ENCODE measurements around the gene CNOT2.

Gene CNOT2

DNA sequence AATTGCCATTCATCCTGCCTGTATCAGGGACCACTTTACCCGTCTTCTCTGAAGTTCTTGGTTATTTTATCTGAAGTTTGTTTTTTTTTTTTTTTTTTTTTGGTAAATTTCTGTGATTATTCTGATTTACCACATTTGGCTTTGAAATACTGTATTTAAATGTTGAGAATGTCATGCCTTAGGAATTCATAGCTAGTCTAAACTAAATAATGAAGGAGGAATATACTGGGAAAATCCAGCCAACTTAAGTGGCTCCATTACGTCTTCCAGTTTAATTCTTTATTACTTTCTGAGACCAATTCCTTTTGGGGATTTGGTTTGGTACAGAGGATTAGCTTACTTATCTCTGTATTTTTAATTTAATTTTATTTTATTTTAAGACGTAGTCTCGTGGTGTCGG, 62.6 kb downstream of the CNOT2 start:
- no peak for DNase-seq

DNA sequence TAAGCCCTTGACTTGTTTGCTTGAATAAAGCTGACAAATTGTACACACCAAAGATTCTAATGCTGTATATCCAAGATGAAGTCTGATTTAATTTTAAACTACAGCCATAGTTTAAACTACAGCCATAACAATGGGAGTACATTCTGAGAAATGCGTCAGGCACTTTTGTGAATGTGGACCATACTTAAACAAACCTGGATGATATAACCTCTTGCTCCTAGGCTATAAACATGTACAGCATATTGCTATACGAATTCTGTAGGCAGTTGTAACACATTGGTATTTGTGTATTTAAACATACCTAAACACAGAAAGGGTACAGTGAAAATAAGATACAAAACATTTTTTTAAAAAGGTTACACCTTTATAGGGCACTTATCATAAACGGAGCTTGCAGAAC, 63.4 kb downstream of the CNOT2 start:
- no peak for DNase-seq

GRCh38 chr12:70307868-70308267, 64.6 kb downstream of the CNOT2 start:
- no peak for DNase-seq

- no peak for DNase-seq
Measured at GRCh38 chr12:70309348-70309747, 66.1 kb downstream of the CNOT2 start.

DNA sequence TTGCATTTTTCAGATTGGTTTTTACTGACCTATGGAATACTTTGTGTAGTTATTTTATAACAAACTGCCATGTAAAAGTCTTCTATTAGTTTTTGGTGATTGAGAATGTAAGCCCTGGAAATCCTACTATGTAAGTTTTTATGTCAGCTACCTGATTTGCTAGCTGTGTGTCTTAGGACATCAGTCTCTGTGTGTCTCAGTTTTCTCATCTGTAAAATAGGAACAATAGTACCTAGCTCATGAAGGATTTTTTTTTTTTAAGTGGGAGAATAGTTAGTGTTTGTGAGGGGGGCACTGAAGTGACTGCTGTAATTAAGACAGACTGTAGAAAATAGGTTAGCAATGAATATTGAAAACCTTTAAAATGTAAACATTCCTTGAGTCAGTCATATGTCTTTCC, 70.9 kb downstream of the CNOT2 start:
- DNase-seq = no peak

DNA sequence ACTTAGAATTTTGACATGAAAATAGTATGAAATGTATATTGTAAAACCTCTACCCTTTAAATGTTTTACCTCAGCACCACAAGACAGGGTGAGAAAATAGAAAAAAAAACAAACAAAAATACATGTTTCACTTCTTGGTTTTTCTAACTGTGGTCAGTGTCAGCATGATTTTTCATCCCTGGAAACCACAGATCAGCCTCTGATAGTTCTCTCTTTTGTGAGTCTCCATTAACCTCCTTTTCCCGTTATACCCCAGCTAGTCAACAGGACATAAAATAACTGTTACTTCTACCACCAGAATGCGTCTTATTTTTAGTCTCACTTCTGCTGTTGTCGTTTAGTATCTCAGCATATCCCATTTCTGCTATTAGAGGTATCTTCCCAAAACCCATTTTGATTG, 74.5 kb downstream of the CNOT2 start:
- no peak for DNase-seq

- DNase-seq = no peak
Measured at GRCh38 chr12:70319605-70320004, 76.4 kb downstream of the CNOT2 start.

GRCh38 chr12:70321191-70321590, 78.0 kb downstream of the CNOT2 start:
- no peak for DNase-seq

DNA sequence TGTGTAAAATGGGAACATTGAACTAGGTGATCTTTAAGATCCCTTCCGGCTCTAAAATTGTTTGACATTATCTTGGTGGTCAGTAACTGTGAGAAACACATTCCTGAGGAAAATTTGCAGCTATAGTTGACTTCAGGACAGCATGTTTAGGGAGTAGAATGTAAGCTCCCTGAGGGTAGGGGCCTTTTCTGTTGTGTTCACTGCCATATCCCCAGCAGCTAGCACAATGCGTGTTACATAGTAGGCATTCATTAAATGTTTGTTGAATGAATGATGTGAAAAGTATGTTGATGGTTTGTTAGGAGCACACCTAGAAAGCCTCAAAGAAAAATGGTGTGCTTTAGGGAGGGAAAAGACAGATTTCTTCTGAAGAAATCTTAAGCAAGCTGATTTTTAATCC, 84.3 kb downstream of the CNOT2 start:
- DNase-seq = no peak

DNA sequence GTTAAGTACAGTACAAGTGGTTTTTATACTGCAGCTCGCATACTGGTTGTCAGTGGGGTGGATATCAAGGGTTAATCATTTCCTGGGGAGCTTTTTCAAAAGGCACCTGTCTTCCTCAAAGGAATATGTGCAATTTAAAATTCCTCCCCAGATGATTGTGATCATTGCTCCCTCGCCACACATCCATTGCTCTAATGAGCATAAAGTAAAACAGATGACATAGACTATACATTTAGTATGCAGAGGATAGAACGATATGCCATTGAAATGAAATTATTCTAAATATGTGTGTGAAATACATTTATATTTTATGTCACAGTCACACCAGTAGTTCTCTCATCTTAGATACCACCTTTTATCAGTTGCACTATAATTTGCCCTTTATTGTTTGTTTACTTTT, 86.5 kb downstream of the CNOT2 start:
- no peak for DNase-seq

GRCh38 chr12:70330158-70330557, 86.9 kb downstream of the CNOT2 start:
- DNase-seq = no peak

DNA sequence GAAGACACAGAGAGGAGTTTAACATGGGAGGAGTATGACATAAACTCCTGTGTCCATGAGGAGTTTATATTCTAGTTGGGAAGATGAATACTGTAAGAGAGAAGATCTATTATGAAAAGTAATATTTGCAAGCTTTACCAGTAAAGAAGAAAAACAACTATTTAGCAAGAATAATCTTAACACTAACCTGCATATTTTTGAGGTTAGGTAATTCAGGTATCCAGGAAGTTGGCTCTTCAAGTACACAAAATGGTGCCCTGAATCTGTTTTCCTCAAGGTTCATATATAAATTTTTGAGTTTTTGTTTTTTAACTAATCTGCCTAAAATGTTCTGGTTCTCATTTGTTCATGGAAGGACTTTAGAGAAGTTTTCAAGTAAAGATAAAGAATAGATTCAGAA, 89.0 kb downstream of the CNOT2 start:
- no peak for DNase-seq

DNA sequence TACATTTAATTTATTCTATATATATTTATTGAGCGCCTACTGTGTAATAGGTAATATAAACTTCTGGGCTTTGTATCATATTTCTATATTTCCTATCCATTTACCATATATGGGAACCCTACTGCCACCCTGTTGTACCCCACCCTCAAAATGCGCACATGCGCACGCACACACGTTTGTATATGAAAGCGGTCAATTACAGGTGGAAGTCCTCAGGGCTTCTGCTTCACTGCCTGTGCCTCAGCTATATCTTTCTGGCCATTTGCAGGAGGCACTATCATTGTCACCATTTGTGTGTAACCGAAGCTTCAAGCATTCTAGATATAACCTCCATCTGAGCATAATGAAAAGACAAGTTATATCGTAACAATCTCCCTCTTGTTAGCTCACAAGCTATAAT, 91.5 kb downstream of the CNOT2 start:
- no peak for DNase-seq

GRCh38 chr12:70338531-70338930, 95.3 kb downstream of the CNOT2 start:
- no peak for DNase-seq

- DNase-seq = no peak
Measured at GRCh38 chr12:70351076-70351475, 107.8 kb downstream of the CNOT2 start.

GRCh38 chr12:70353780-70354660, 110.8 kb downstream of the CNOT2 start:
- DNase-seq = no peak

GRCh38 chr12:70354787-70355186, 111.6 kb downstream of the CNOT2 start:
- DNase-seq = no peak

DNA sequence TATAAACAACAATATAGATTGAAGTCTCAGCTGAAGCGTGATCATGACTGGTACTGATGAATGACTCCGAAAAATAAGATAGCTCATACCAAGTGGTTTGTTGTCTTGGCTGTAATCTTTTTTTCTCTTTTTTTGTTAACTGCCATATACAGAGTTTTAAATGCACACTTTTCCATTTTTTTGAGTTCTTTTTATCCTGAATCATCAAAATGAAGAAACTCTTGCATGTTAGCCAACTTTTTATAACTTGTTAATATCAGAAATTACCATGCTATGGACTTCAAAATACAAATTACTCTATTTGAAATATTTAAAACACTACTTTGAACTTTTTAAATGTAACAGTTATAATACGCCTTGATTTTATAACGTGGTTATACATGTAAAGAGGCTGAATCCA, 112.7 kb downstream of the CNOT2 start:
- DNase-seq = no peak

DNA sequence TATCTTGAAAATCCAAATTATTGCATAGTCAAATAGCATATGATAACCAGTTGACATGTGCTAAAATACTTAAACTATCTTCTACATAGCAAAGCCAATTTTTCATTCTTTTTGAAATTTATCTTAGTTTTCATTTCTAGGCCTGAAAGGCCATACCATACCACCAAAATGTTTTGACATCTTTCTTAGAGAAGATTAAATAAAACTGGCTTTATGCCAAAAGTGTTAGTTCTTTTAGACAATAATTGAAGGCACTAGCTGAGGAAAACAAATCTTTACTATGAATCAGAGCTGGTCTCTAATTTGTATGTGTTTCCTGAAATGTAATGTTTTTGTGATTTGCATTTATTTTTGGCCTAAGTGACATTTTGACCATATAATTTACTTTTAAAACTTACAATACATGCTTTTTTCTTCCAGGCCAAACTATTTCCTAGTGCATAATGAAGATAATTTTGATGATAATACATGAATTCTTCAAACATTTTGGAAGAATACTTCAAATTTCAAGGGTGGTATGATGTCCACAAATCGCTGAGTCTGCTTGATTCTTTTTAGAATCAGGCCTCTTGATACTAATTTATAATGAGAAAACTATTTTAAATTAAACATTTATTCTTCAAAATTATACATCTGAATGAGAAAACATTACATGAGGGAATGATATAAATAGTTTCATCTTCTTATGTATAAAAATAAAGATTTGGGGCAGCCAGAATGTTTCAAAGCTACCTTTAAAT, 116.4 kb downstream of the CNOT2 start:
- no peak for DNase-seq

DNA sequence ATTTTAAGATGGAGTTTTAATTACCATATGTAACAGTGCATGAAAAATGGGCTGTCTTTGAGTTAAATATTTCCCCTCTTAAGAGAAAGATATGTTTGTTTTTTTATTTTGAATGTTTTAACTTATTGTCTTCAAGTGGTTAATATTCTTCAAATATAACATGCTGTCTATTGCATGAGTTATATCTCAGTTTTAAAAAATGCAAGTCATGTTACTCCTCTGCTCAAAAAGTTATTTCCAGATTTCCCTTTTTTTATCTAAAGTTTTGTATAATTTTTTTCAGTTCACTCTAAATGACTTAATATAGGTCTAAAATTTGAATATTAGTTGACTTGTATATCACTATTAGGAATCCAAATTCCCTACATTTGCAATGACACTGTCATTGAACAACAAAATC, 117.0 kb downstream of the CNOT2 start:
- DNase-seq = no peak

GRCh38 chr12:70364695-70365397, 121.6 kb downstream of the CNOT2 start:
- no peak for DNase-seq

- DNase-seq = peak; percentile 4
Measured at GRCh38 chr12:70365398-70365647, 122.1 kb downstream of the CNOT2 start.

DNA sequence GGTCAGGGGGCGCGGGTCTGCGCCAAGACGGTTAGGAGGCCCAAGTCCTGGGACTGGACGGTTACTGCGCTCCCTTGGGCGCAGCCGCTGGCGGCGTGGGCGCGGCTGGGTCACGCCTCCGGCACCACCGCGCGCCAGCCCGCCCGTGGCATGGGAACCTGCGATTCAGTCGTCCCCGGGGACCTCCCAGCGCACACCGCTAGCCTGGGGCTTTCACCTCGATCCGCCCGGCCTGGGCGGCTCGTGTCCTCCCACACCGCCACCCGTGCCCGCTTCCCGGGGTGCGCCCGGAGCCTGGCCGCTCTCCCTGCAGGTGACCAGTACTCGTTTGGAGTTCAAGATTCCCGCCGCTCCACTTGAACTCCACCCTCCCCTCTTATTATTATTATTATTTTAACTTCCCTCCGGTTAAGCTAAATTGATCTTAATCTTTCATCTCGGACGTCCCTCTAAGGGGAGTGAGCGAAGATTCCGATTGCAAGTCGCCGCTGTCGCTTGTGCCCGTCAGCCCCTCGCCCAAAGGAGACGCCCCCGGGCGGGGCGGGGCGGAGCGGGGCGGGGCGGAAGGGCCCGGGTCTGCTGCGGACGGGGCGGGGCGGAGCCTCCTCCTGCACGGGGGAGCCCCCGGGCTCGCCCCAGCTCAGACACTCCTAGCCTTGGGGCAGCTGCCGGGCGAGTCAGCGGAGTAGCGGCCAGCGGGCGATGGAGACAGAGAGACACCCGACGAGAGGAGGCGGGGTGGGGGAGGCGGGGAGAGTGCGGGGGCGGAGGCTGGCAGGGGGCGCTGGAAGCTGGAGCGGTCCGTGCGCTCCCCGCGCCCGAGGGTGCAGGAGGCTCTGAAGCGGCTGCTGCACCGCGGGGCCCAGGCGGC, 122.7 kb downstream of the CNOT2 start, which contains the start of gene KCNMB4:
Gene KCNMB4, plus strand, starts transcription at position 643 of the 871 bp plus-strand sequence. CDS start 445 bp downstream, outside the sequence.
- peak; percentile 74 for DNase-seq
